ENCODE results near the gene PRR30. TPM values are rescaled to one million over a fixed set of nuclear protein-coding genes. Genes with fewer than 3 reads are reported as not detected.
"Not testable (repeated sequence)": the region's sequence is repeated elsewhere in the genome, so short reads cannot be mapped to it uniquely, and the experiment has no call there.

Gene PRR30
- total RNA-seq: not detected in 2 replicates

DNA sequence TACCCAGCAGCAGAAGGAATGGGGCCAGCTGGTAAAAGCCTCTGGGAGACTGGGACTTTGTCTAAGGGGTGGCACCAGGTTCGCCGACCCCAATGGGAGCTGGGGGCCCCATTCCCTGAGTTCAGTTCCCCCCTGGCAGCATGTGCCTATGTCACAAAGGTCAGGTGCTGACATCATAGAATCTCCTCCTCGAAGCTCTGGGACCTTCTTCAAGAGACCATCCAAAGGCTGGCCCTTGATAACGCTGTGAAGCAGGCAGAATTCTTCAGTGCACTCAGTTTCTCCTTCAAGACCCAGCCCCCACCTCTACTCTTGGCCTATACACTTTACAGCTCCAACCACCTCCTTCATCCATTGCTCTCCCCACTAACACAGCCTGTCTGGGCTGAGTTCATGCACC lies at the start of gene PRR30:
TSS of gene PRR30 (minus strand) at position 101 of the 400 bp plus-strand sequence. CDS start 1,081 bp downstream, outside the sequence.
- no peak within 1 kb of the TSS for H3K4me3 Mint-ChIP-seq (ENCODE audit: low read depth)
- H3K9me3 Mint-ChIP-seq: no peaks in the 10 kb centered on the region
- no peak for DNase-seq (ENCODE audit: low spot score)
- peaks cover 2% of the 10 kb centered on the region for H3K36me3 Mint-ChIP-seq (ENCODE audit: low read depth)
- H3K4me1 Mint-ChIP-seq (ENCODE audit: low read depth): no peaks in the 10 kb centered on the region
- H3K27me3 Mint-ChIP-seq (ENCODE audit: low read depth): peaks cover 16% of the 10 kb centered on the region
- H3K27ac Mint-ChIP-seq: no peak within 1 kb of the TSS
- intact Hi-C loops (cut with micrococcal nuclease): no loop called here

DNA sequence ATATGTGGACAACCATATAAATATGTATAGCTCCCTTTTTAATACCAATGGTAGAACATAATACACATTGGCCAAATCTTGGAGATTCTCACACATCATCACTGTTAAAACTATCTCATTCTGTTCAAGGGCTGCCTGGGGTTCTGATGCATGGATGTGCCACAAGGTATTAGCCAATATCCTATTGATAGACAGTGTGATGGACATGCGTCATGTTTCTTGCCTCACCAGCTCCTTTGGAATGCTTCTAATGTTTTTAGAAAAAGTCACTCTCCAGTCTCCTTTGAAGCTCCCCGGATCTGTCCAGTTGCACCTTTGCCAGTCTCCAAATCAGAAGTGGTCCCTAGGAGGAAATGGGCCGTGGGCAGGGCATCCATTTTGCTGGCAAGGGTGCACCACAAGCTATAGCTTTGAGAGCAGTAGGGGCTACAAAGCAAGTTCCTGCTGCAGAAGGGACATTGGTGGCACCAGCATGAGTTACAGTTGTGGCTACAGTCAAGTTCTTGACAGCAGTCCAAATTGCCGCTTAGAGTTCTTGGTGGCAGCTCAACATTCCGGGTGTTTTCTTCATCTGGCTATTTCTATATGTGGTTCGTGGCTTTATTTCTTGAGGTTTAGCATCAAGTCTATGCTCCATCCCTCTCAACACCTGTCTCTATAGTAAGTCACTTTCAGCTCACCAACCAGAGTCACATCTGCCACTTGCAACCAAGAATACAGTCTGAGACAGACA lies 47.6 kb upstream of the PRR30 start:
- intact Hi-C loops (cut with micrococcal nuclease): no loop called here
- H3K36me3 Mint-ChIP-seq (ENCODE audit: low read depth): no peaks in the 10 kb centered on the region
- DNase-seq (ENCODE audit: low spot score): no peak
- no peaks in the 10 kb centered on the region for H3K9me3 Mint-ChIP-seq
- H3K27me3 Mint-ChIP-seq (ENCODE audit: low read depth): peaks cover 22% of the 10 kb centered on the region
- H3K4me1 Mint-ChIP-seq (ENCODE audit: low read depth): no peaks in the 10 kb centered on the region
- H3K27ac Mint-ChIP-seq: no peak overlapping the region
- H3K4me3 Mint-ChIP-seq (ENCODE audit: low read depth): no peak overlapping the region

DNA sequence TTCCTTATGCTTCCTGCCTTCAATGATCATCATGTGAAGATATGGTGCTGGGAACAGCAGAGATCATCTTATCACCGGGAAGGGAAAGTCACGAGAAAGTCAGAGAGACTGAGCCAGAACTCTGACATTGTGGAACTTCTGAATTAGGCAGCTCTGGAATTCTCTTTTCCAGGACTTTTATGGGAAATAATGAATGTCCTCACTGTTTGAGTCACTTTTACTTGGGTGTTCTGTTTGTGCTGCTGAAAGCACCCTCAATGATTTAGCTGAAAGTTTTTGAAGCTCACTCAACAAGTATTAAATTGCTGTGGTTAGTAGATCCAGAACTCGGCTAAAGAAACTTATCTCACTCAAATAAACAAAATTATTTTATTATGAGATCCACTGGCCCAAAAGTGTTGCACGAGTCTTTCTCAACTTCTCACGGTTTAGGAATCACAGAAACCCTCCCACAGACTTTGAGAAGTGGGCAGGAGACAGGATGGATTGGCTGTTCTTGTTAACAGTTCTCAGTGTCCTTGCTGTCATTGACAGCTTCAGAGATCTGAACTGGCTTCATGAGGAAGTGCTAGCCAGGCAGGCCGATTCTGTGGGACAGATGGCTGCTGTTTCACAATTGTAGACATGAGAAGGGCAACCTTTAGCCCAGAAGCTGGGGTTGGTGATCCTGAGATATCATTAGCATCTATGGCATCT lies 46.3 kb upstream of the PRR30 start:
- H3K27ac Mint-ChIP-seq: no peak overlapping the region
- H3K4me1 Mint-ChIP-seq (ENCODE audit: low read depth): no peaks in the 10 kb centered on the region
- H3K27me3 Mint-ChIP-seq (ENCODE audit: low read depth): peaks cover 32% of the 10 kb centered on the region

DNA sequence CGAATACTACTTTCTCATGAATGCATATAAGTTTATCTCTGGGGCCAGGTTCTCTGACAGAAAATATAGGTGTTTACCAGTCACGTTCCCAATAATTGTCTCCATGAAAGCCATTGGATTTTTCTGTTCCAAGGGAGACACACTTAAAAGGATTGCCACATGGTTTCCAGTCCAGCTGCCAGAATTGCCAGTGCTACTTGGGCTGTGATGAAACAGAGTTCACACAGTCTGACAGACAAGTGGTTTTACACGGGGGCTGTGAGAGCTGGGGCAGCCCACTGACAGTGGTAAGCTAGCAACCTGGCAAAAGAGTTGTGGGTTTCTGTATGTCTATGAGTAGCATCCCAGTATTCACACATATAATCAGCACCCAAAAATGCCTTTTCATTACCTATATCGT lies 44.9 kb upstream of the PRR30 start:
- Mint-ChIP-seq H3K36me3 (ENCODE audit: low read depth) (no peaks in the 10 kb centered on the region), H3K27me3 (ENCODE audit: low read depth) (peaks cover 42% of the 10 kb centered on the region)
- intact Hi-C loops (cut with micrococcal nuclease): no loop called here

More for the DNA sequence above, 46.3 kb upstream of the PRR30 start:
- no peaks in the 10 kb centered on the region for H3K9me3 Mint-ChIP-seq
- DNase-seq (ENCODE audit: low spot score): no peak
- H3K36me3 Mint-ChIP-seq (ENCODE audit: low read depth): no peaks in the 10 kb centered on the region
- intact Hi-C loops (cut with micrococcal nuclease): no loop called here
- H3K4me3 Mint-ChIP-seq (ENCODE audit: low read depth): no peak overlapping the region

DNA sequence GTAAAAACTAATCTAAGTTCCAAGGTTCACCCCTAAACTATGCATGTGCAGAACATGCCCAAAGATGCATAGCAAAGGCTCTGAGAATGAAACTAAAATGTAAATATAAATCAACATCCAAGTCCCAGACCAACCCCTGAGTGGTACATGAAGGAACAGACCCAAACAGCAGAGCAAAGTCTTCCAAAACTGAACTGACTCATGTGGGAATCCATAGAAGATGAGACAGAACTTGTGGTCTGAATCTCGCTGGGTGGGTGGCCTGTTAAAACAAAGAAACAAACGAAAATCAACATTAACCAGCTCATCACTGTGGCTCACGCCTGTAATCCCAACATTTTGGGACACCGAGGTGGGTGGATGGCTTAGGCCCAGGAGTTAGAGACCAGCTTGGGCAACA lies 43.1 kb upstream of the PRR30 start:
- Mint-ChIP-seq H3K27me3 (ENCODE audit: low read depth) (peaks cover 49% of the 10 kb centered on the region), H3K36me3 (ENCODE audit: low read depth) (no peaks in the 10 kb centered on the region), H3K9me3 (no peaks in the 10 kb centered on the region), H3K4me3 (ENCODE audit: low read depth) (no peak overlapping the region), H3K27ac (no peak overlapping the region), H3K4me1 (ENCODE audit: low read depth) (no peaks in the 10 kb centered on the region)
- intact Hi-C loops (cut with micrococcal nuclease): no loop called here
- DNase-seq (ENCODE audit: low spot score): no peak

More for the DNA sequence above, 44.9 kb upstream of the PRR30 start:
- no peak for DNase-seq (ENCODE audit: low spot score)
- Mint-ChIP-seq H3K27ac (no peak overlapping the region), H3K9me3 (no peaks in the 10 kb centered on the region), H3K4me3 (ENCODE audit: low read depth) (no peak overlapping the region), H3K4me1 (ENCODE audit: low read depth) (no peaks in the 10 kb centered on the region)

DNA sequence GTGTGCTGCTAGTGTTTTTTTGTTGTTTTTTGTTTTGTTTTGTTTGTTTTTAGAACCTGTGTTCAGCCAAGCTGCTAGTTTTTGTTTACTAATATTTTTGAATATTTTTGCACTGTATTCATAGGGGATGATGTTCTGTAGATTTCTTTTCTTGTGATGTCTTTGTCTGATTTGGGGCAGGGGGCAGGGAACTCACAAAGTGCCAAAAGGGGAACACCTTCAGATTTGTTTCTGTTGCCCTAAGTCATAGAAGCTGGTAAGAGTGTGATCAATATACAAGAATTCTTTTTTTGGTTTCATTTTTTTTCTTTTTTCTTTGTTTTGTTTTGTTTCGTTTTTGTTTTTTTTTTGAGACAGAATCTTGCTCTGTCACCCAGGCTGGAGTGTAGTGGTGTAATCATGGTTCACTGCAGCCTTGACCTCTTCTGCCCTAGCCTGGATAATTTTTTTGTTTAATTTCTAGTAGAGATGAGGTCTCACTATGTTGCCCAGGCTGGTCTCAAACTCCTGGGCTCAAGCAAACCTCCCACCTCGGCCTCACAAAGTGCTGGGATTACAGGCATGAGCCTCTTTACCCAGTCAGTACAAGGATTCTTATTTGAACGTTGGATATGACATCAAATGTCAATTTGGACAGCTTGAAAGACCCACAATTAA lies 40.3 kb upstream of the PRR30 start:
- no peaks in the 10 kb centered on the region for H3K4me1 Mint-ChIP-seq (ENCODE audit: low read depth)
- DNase-seq (ENCODE audit: low spot score): no peak
- H3K36me3 Mint-ChIP-seq (ENCODE audit: low read depth): no peaks in the 10 kb centered on the region
- H3K27me3 Mint-ChIP-seq (ENCODE audit: low read depth): peaks cover 46% of the 10 kb centered on the region
- no peak overlapping the region for H3K4me3 Mint-ChIP-seq (ENCODE audit: low read depth)
- H3K9me3 Mint-ChIP-seq: no peaks in the 10 kb centered on the region
- intact Hi-C loops (cut with micrococcal nuclease): no loop called here
- no peak overlapping the region for H3K27ac Mint-ChIP-seq

DNA sequence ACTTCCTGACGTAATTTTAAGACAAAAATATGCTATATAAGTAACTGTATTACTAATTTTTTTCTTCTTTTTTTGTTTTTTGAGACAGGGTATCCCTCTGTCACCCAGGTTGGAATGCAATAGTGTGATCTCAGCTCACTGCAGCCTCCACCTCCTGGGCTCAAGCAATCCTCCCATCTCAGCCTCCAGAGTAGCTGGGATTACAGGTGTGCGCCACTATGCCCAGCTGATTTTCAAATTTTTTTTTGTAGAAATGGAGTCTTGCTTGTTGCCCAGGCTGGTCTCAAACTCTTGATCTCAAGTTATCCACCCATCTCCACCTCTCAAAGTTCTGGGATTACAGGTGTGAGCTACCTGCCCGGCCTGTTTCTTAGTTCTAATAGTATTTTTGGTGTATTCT lies 39.3 kb upstream of the PRR30 start:
- H3K27ac Mint-ChIP-seq: no peak overlapping the region
- DNase-seq (ENCODE audit: low spot score): no peak
- H3K27me3 Mint-ChIP-seq (ENCODE audit: low read depth): peaks cover 41% of the 10 kb centered on the region
- intact Hi-C loops (cut with micrococcal nuclease): no loop called here
- H3K4me1 Mint-ChIP-seq (ENCODE audit: low read depth): no peaks in the 10 kb centered on the region
- H3K4me3 Mint-ChIP-seq (ENCODE audit: low read depth): no peak overlapping the region
- H3K36me3 Mint-ChIP-seq (ENCODE audit: low read depth): no peaks in the 10 kb centered on the region
- H3K9me3 Mint-ChIP-seq: no peaks in the 10 kb centered on the region

DNA sequence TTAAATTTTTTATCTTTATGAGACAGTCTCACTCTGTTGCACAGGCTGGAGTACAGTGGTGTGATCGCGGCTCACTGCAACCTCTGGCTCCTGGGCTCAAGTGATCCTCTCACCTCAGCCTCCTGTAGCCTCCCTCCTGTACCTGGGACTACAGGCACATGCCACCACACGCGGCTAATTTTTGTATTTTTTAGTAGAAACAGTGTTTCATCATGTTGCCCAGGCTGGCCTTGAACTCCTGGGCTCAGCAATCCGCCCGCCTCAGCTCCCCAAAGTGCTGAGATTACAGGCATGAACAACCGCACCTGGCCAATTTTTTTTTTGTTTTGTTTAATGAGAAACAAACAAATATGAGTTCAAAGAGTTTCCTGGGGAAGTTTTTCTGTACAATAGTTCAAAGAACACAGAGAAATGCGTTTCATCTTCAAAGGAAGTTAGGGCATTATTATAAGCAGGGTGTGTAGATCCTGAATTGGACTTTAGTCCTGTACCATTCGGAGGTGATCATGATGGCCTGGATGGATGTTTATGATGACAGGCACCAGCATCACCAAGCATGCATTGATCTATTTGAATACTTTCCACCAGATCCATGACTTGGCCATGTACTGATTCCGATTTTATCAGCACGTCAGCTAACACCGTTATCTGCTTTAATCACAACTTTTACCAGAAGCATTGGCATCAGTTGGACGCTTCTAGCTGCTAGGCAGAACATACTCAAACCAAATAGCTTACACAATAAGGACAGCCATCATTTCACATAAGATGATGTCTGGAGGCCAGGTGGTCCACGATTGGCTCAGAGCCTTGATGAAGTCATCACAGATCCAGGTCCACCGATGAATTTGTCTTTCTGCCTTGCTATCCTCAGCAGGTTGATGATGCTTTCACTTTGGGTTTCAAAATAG lies 38.5 kb upstream of the PRR30 start:
- no peak for DNase-seq (ENCODE audit: low spot score)
- Mint-ChIP-seq H3K27ac (no peak overlapping the region), H3K9me3 (no peaks in the 10 kb centered on the region), H3K4me3 (ENCODE audit: low read depth) (no peak overlapping the region), H3K27me3 (ENCODE audit: low read depth) (peaks cover 41% of the 10 kb centered on the region), H3K36me3 (ENCODE audit: low read depth) (no peaks in the 10 kb centered on the region), H3K4me1 (ENCODE audit: low read depth) (no peaks in the 10 kb centered on the region)
- intact Hi-C loops (cut with micrococcal nuclease): no loop called here

DNA sequence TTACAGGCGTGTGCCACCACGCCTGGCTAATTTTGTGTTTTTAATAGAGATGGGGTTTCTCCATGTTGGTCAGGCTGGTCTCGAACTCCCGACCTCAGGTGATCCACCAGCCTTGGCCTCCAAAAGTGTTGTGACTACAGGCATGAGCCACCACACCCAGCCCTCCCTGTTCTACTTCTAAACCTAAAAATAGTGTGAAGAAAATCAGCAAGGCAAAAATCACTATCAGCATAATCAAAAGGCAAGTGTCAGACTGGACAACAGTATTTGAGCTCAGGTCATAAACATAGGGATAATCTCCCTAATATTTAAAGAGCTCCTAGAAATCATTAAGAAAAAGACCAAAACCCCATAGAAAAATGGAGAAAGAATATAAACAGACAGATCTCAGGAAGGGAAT lies 36.6 kb upstream of the PRR30 start:
- H3K9me3 Mint-ChIP-seq: not testable (repeated sequence)
- H3K27me3 Mint-ChIP-seq (ENCODE audit: low read depth): peaks cover 42% of the 10 kb centered on the region

DNA sequence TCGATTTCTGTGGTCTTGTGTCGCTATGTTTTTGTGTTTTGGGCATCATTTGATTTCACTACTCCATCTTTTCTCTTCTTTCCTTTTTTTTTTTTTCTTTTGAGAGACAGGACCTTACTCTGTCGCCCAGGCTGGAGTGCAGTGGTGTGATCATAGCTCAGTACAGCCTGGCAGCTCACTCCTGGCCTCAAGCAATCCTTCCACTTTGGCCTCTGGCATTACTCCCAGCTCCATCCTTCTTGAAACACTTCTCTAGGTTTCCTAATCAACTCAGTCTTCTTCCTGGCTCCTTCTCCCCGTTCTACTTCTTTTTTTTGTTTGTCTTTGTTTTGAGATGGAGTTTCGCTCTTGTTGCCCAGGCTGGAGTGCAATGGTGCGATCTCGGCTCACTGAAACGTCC lies 36.1 kb upstream of the PRR30 start:
- Mint-ChIP-seq H3K4me3 (ENCODE audit: low read depth) (no peak overlapping the region), H3K36me3 (ENCODE audit: low read depth) (no peaks in the 10 kb centered on the region), H3K9me3 (no peaks in the 10 kb centered on the region), H3K27ac (no peak overlapping the region), H3K4me1 (ENCODE audit: low read depth) (peaks cover 1% of the 10 kb centered on the region), H3K27me3 (ENCODE audit: low read depth) (peaks cover 44% of the 10 kb centered on the region)
- intact Hi-C loops (cut with micrococcal nuclease): no loop called here
- no peak for DNase-seq (ENCODE audit: low spot score)

More for the DNA sequence above, 36.6 kb upstream of the PRR30 start:
- H3K27ac Mint-ChIP-seq; H3K36me3 Mint-ChIP-seq (ENCODE audit: low read depth); H3K4me1 Mint-ChIP-seq (ENCODE audit: low read depth); DNase-seq (ENCODE audit: low spot score); H3K4me3 Mint-ChIP-seq (ENCODE audit: low read depth); intact Hi-C loops (cut with micrococcal nuclease): not testable (repeated sequence)

DNA sequence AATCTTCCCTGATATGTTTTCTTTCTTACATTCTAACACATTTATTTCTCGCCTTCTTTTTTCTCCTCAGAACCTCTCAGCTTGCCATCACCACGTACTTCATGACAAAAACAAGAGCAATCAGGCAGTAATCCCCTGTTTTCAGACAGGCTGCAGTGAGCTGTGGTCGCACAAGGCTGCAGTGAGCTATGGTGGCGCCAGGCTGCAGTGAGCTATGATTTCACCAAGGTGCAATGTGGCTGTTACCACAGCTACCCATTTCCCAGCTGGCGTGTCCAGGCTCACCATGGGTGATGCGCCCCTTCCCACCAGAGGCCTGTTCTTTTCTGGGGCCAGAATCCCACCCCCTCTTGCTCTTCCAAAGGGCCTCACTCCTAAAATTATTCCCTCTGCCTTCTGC lies 35.4 kb upstream of the PRR30 start:
- H3K4me1 Mint-ChIP-seq (ENCODE audit: low read depth): peaks cover 1% of the 10 kb centered on the region
- no peak overlapping the region for H3K4me3 Mint-ChIP-seq (ENCODE audit: low read depth)
- intact Hi-C loops (cut with micrococcal nuclease): no loop called here
- H3K9me3 Mint-ChIP-seq: no peaks in the 10 kb centered on the region
- no peak for DNase-seq (ENCODE audit: low spot score)
- peaks cover 40% of the 10 kb centered on the region for H3K27me3 Mint-ChIP-seq (ENCODE audit: low read depth)
- H3K36me3 Mint-ChIP-seq (ENCODE audit: low read depth): no peaks in the 10 kb centered on the region
- no peak overlapping the region for H3K27ac Mint-ChIP-seq

DNA sequence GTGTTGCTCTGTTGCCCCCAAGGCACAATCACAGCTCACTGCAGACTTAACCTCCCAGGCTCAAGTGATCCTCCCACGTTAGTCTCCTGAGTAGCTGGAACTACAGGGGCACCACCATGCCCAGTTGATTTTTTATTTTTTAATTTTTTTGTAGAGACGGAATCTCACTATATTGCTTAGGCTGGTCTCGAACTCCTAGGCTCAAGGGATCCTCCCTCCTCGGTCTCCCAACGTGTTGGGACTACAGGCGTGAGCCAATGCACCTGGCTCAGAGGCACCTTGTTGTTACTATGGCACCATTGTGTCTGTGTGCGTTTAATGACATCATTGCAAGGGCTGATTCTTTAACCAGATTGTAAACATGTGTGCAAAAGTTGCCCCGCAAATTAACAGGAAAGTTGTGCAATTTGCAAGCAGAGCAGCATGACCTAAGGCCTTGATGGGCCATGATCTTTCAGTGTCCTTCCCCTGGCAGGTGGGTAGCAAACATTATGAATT lies 32.2 kb upstream of the PRR30 start:
- no peak overlapping the region for H3K4me3 Mint-ChIP-seq (ENCODE audit: low read depth)
- peaks cover 29% of the 10 kb centered on the region for H3K27me3 Mint-ChIP-seq (ENCODE audit: low read depth)
- peaks cover 5% of the 10 kb centered on the region for H3K4me1 Mint-ChIP-seq (ENCODE audit: low read depth)
- H3K36me3 Mint-ChIP-seq (ENCODE audit: low read depth): no peaks in the 10 kb centered on the region
- H3K9me3 Mint-ChIP-seq: no peaks in the 10 kb centered on the region
- DNase-seq (ENCODE audit: low spot score): no peak
- intact Hi-C loops (cut with micrococcal nuclease): no loop called here
- H3K27ac Mint-ChIP-seq: no peak overlapping the region
